H4 (cell line): ENCODE measurements around the gene TJP2. TPM values are rescaled to one million over a fixed set of nuclear protein-coding genes. Genes with fewer than 3 reads are reported as not detected.

ENCODE experiments used
- DNase-seq: peaks from one replicate; pipeline ENCODE4 v3.0.0-alpha.2; 2015; ENCODE audit warnings: low spot score
- total RNA-seq: library from RNA; depleted of rRNA; stranded (reverse); fragments of >200 nt; shearing (Covaris generic); gene quantifications from 2 replicates; pipeline ENCODE4 v1.2.3, GENCODE V29; 2014

The TJP2 gene
- total RNA-seq, 1 experiment from 2014 or later, result 10.7 TPM

DNA sequence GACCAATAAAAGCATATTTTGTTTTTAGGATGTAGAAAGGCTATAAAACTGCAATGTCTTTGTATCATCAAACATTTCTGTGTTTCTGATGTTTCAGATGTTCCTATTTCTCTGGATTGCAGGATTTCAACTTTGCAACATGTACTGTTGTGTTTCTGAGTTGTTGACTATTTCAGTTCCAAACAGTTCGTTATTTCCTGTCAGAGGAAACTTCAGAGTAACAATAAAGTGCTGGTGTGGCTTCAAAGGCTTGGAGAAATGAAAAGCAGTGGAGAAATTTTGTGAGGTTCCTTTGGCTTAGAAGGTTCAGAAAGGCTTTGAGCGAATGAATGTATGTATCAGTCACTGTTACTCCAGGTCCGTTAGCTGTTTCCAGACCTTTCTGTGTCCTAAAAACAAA, 17.2 kb downstream of the TJP2 start:
- no peak for DNase-seq

DNA sequence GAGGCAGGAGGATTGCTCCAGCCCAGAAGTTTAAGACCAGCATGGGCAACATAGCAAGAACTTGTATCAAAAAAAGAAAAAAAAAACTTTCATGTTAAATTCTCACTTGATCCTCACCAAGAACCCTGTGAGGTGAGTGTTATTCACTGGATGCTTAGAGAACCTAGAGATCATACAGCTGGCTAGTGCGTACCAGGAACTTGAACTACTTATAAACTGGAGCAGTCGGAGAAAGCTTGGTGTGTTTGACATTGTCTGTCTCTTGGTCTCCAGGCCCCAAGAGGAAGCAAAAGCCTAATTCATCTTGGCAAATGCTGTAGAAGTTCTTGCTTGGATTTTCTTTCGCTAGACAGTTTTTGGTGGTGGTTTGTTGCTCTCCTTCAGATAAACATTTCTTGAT, 18.1 kb downstream of the TJP2 start:
- no peak for DNase-seq

DNA sequence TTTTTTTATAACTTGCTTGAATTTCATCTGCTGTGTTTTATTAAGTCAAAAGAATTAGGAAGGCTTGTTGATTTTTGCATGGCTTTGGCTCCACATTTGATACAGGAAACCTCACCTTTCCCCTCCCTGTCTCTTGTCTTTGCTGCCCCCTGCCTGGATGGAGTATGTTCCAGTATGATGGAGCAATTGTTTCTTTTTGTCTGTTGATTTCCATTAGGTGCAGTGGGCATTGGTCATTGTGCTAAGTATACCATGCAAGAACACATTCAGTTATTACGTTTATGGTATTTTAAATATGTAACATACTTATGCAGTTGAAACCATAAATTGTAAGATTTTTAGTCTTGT, 19.6 kb downstream of the TJP2 start:
- no peak for DNase-seq

DNA sequence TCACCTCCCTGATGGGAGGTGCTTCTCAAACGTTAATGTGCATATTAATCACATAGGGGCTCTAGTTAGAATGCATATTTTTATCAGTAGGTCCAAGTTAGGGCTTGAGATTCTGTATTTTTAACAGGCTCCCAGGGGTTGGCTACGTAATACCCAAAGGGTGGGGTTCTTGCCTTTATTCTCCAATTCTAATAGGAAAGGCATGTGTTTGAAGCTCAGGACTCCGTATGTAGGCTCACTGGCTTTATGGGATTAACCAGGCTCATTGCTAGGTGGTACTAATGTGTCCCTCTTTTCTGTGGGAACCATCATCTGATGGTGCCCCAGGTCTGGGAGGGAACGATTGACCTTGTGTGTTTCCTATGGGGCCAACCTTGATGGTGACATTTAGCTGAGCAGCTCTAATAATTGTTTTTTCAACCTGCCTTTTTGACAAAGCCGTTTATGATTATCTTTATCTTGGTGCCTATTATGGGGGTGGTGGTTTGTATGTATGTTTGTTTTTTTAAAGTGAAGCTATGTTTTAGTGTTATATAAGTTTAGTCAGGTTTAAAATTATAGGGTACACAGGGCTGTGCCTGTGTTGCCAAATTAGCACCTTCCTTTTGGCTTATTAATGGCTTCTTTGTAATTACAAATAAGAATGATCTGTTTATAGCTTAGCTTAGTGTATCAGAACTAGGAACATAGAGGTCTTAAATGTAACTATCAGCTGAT, 20.8 kb downstream of the TJP2 start:
- DNase-seq, result no peak

DNA sequence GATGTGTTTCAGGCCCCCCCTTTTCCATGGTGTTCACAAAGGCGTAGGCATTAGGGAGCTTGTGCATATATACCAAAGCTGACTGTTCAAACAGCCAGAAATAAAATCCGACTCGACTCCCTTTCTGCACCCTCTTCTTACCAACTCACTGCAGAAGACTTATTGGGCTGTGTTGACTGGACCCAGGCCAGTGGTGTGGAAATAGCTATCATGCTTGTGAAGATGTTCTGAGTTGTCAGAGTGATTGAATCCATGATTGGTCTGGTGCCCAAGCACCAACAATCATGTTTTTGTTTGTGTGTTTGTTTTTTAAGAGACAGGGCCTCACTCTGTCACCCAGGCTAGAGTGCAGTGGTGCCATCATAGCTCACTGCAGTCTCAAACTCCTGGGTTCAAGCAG, 21.6 kb downstream of the TJP2 start:
- no peak for DNase-seq

DNA sequence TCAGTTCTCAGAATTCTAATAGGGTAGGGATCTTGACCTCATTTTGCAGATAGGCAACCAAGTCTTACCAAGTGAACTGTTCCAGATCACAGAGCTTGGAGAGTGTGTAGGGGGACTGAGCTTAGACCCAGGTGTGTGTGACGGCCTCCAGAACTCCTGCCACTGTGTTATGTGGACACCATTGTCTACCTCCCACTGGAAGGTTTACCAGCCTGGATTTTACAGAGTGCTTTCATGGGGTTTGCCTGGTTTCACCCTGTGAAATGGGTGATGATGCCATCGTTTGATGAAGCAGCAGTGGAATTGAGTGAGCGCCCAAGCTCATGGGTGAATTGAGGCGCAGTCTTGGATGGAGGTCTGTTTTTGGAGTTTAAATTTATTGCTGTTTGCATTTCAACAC, 23.6 kb downstream of the TJP2 start:
- DNase-seq, result no peak

DNA sequence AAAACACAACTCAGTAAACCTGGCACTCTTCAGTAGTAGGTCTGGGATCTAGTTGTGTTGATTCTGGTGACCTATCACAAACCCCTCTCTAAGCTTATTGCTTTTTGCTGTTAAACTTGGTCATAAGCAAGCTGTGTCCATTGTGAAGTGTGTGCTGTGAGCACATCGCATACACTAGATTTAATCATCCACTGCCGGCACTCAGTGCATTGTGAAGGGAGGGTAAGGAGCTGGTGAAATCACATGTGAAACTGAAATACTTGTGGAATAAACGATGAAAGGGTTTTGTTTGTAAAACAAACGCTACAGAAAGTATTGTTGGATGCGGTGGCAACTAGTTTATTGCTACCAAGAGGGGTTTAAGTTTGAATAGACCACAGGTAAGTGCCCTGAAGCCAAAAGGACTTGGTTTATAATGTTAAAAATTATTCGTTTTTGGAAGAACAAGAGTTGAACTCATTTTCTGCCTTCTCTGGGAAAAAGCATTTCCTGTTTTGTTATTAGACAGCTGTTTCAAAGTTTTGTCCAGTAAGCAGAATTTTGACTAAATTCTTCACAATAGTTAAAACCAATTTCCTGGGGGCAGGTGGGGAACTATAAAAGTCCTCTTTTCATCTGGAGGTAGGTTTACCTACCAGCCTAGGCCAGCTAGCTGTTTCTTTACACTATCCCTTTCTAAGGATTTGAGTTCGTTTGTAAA, 24.6 kb downstream of the TJP2 start:
- DNase-seq, result no peak

DNA sequence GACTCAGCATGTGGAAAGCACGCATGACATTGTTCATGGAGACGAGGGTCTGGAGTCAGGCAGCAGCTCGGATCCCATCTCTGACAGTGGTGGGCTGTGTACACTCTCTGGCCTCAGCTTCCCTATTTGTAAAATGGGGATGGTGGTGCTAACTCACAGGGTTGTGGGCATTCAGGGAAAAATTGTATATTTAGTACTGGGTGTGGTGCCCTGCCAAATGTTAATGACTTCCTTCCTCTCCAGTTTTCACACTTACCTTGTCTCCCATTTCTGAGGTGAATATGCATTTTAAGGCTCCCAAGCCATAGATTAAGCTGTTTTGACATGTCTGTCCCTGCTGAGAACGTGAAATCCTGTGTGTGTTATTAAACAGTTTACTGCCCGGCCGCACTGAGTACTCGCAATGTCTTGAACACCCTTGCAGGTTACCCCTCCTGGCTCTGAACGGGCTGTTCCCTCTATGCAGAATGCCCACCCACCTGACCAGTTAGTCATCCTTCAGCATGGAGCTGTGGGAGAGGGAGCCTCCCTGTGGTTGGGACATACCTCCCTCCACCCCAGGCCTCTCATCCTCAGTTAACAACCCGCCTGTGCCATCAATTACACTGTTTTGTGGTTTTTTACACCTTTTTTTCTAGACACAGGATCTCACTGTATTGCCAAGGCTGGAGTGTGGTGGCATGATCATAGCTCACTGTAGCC, 25.8 kb downstream of the TJP2 start:
- peak; percentile 39 for DNase-seq

DNA sequence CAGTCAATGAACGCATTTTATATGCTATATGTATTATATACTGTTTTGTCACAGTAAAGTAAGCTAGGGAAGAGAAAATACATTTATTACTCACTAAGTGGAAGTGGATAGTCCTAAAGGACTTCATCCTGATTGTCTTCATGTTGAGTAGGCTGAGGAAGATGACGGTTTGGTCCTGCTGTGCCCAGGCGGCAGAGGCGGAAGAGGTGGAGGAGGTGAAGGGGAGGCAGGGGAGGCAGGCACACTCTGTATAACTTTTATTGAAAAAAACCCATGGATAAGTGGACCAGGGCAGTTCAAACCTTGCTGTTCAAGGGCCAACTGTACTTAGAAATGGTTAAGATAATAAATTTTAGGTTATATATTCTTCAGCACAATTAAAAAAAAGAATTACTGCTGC, 28.5 kb downstream of the TJP2 start:
- no peak for DNase-seq

DNA sequence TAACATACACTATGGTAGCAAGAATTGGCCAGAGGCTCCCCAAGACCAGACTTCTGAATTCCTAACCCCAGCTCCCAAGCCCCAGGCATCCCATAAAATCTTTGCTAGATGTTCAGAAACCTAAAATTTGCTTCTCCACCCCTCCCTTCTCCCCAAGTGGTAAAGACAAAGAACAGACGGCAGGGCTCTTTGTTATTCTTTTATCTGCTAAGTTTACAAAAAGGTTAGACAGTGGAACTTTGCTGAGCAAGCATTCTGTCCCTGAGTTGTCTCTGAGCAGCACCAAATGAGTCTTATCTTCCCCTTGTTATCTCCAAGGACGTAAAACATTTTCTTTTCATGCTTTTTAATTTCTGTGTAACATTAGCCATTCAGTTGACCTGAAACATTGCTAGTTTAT, 30.2 kb downstream of the TJP2 start:
- no peak for DNase-seq

DNA sequence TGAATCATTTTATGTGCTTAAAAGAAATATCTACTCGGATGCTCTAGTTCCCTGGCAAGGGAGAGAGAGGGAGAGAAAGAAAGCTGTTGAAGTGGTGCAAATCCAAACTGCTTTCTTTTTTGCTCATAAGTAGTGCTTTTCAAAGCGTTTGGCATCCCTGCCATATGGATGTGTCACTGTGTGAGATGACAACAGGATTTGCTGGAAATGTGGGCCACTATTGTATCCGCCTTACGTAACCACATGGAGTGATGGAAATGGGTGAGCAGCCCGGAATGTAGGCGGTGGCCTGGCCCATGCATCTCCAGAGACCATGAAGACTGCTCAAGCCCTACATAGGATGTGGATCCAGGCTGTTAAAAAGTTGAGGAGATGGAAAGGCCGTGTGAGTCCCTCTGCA, 30.8 kb downstream of the TJP2 start:
- DNase-seq, result peak; percentile 29

DNA sequence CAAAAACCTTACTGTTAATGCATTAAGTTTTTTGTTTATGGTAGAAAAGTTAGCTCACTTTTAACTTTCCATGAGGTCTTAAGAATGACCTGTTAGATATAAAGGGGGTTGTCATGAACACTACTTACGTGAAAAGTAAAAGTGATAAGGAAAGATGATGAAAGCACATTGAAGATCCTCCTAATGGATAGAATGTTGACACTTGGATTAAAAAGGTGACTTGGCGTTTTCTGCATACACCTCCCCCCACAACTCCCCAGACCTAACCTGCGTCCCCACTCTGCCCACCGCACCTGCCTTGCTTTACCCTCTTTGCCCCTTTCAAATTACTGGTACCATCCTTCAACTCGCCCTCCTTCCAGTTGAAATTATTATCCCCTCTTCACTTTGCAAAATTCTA, 32.0 kb downstream of the TJP2 start:
- DNase-seq, result no peak

DNA sequence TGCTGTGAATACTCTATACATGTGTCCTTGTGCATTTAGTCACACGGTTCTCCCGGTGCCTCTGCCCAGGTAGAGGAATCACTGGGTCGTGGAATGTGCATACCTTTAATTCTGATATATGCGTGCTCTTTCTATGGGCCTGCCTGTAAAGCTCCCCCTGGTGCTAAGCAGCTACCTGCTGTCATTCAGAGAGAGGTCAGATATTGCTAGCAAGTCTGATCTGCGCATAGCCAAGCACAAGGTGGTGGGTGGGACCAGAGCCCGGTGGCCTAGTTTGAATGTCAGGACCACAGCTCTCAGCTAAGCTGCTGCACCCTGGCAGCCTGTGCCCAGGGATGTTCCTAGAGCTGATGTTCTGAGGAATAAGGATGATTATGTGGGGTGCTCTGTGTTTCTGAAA, 33.4 kb downstream of the TJP2 start:
- no peak for DNase-seq

DNA sequence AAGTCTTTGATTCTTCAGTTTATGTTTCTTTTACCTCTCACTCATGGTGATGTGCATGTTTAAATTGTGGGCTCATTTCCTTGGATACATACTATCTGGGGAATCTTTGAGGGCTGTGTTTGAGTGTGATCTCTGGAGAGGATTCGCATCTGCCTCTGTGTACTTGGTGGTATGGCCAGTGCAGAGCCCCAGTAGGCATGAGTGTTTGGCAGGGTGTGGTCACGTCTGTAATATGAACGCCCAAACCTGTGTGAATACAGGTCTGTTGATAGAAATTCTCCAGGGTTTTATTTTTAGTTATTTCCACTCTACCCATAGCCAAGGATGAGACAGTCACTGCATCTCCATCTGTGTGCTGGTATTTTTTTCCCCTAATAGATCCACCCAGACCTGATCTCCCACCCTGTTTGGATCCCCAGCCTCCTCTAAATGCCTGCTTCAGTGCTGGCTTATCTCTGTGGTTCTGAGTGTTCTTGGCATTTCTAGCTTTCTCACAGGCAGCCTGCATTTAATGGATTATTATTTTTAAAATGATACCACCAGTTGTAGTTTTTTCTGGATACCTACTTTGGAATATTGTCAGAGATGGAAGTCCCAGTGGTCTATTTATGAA, 37.5 kb downstream of the TJP2 start:
- DNase-seq, result no peak

DNA sequence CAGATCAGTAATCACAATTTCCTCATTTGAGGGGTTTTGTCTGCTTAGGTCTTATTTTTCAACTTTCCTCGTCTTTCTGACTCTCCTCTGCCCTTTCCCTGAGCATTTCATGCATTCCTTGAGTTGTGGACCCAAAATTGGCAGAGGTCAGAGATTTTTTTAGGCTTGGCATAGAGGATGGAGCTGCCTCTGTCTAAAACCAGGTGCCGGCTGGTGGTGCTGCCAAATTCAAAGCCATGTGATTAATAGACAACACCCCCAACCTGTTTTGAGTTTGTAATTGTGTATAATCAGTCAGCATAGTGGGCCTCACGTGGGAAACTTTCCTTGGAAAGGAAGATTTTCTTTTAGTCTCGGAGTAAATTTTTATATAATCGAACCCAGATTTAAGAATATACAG, 39.6 kb downstream of the TJP2 start:
- DNase-seq, result no peak

DNA sequence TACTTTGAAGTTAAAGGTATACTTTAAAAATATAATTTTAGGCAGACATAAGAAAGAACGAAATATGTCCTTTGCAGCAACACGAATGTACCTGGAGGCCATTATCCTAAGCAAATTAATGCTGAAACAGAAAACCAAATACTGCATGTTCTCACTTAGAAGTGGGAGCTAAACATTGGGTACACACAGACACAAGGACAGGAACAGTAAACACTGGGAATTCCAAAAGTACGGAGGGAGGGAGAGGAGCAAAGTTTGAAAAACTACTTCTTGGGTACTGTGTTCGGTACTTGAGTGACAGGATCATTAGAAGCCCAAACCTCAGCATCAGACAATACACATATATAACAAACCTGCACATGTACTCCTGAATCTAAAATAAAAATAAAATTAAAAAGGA, 40.9 kb downstream of the TJP2 start:
- no peak for DNase-seq

DNA sequence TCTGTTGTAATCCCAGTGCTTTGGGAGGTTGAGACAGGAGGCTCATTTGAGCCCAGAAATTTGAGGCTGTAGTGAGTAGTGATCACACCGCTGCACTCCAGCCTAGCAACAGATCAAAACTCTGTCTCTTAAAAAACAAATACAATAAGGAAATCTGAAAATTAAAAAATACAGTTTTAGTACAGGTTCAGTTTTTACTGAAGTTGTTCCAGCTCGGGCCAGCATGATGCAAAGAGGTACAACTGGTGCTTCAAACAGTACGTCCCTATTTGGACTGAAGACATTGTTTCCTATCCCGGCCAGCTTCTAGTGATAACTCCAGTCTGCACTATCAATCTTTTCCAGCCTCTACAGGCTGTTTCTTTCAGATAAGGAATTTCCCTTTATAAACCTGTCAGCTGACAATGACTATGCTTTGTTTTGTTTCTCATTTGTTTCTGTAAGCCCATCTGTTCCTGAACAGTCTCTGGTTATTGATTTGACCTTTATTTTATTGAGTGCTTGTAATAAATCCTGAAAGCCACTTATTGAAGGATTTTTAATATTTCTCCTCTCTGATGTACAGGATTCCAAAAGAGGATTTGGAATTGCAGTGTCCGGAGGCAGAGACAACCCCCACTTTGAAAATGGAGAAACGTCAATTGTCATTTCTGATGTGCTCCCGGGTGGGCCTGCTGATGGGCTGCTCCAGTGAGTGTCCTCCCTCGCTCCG, 41.9 kb downstream of the TJP2 start:
- no peak for DNase-seq

DNA sequence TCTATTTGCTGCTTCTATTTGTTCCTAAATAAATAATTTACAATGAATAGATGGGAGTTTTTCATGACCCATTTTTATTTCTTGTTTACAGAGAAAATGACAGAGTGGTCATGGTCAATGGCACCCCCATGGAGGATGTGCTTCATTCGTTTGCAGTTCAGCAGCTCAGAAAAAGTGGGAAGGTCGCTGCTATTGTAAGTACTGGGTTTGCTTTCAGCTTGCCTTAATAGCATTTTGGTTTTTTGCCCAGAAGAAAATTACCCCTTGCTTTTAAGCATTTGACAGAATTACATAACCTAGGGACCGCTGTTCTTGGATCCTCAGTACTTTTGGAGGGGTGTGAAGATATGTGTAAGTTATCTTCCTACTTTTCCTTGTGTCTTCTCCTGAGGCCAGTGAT, 44.1 kb downstream of the TJP2 start:
- DNase-seq, result no peak

DNA sequence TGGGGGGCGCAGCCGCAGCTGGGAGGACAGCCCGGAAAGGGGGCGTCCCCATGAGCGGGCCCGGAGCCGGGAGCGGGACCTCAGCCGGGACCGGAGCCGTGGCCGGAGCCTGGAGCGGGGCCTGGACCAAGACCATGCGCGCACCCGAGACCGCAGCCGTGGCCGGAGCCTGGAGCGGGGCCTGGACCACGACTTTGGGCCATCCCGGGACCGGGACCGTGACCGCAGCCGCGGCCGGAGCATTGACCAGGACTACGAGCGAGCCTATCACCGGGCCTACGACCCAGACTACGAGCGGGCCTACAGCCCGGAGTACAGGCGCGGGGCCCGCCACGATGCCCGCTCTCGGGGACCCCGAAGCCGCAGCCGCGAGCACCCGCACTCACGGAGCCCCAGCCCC, 47.0 kb downstream of the TJP2 start:
- no peak for DNase-seq

DNA sequence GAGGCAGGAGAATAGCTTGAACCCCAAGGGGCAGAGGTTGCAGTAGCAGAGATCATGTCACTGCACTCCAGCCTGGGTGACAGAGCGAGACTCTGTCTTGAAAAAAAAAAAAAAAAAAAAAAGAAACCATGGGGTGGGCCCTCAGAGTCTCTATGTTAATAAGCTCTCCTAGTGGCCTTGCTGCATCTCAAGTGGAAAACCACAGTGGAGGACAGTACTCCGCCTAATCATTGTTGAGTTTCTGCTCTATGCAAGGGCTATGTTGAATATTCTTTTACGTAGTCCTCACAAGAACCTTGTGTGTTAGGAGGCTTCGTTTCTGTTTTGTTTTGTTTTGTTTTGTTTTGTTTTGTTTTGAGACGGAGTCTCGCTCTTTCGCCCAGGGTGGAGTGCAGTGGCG, 48.9 kb downstream of the TJP2 start:
- DNase-seq, result no peak

DNA sequence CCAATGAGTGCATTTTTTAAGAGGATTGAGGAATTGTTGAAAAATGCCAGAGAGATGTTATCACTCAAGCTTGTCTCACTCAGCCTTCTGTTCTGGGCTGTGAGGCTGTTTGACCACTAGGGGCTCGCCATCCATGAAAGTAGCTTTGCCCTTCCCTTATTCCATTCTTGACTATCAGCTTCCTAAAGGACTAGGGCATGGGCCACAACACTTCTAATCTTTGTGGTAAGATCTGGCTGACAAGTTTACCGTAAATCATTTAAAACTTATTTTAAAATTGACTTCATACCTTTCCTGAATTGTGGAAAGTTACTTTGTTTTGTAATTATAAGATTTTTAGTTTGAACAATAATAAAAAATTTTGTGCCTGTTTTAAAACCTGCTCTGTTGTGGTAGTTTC, 49.5 kb downstream of the TJP2 start:
- DNase-seq, result peak; percentile 54

DNA sequence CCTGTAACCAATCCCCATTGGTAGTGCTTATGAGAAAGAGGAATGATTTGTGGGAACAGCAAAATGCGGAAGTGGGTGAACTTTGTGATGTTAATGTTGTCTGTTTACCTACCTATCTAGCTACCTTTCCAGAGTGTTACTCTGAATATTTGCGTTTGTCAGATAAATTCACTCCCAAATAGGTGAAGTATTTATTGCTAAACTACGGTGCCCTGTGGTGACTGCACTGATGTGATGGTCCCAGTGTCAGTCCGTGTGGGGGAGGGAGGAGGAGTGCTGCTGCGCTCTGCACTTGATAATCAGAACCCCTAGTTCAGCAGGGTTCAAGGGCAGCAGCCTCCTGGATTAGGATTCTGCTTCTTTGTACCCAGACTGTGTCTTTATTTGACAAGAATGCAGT, 55.3 kb downstream of the TJP2 start:
- no peak for DNase-seq
